Measurements from ENCODE around the gene RPP25L. TPM values are rescaled to one million over a fixed set of nuclear protein-coding genes. Genes with fewer than 3 reads are reported as not detected.

RPP25L gene
- total RNA-seq, 1 experiment from 2014 or later, result 25.0 TPM

DNA sequence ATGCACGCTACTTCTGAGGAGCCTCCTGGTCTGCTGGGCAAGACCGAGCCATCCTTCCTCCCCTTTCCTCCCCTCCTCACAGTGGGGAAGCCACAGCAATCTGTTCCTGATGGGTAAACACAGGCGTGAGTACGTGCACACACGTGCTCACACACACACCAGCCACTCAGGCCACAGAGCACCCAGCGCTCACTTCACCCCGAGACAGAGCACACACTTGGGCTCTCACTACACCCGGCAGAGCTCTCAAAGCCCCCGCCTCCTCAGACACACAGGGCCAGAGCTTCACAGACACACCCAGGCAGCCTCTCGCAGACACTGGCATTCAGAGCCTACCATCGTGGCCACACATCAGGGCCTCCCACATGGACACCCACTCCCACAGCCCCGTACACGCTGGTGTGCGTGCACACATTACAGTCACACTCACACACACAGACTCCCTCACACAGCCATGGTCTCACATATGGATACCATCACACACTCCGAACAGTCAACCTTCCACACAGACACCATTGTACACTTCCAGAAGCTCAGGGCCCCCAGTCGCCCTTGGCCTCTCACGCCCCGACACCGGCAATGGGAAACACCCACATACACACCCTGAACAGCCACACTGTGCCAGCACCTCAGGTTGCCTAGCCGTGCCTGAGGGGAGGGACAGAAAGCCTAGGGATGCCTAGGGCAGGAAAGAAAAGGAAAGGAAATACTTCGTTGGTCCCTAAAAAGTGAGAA lies 35.9 kb downstream of the RPP25L start:
- no peak overlapping the region for H2AFZ ChIP-seq (ENCODE audit: low read length)
- H3K9me3 ChIP-seq (ENCODE audit: low read length), result no peaks in the 10 kb centered on the region
- H3F3A ChIP-seq (ENCODE audit: low read length, unreplicated experiment), result no peaks in the 10 kb centered on the region
- no peaks in the 10 kb centered on the region for H3K9me2 ChIP-seq (replicated peaks; ENCODE audit: low read length)
- no peak overlapping the region for H3K9ac ChIP-seq (ENCODE audit: low read length)
- H3K4me1 ChIP-seq (ENCODE audit: insufficient read depth, low read length), result no peaks in the 10 kb centered on the region
- intact Hi-C loops (cut with micrococcal nuclease), result no loop called here
- no TSS peak for BruUV-seq (replicated peaks)
- CTCF ChIA-PET, result interaction anchor here (0.6 kb wide), 1 partner anchor 15 kb away, joined by 3 read pairs; no protein-coding TSS in a partner anchor
- H4K20me1 ChIP-seq (ENCODE audit: low read length), result no peaks in the 10 kb centered on the region
- H3K36me3 ChIP-seq (ENCODE audit: low read depth, low read length), result no peaks in the 10 kb centered on the region
- H3K27me3 ChIP-seq (ENCODE audit: low read length), result no peaks in the 10 kb centered on the region
- POLR2A ChIA-PET (ENCODE audit: unreplicated experiment), result no interaction called here
- no peak overlapping the region for H3K4me3 ChIP-seq (ENCODE audit: low read length)
- H3K79me2 ChIP-seq (ENCODE audit: low read length), result no peaks in the 10 kb centered on the region
- H3K27ac ChIP-seq (ENCODE audit: low read length), result no peak overlapping the region
- no peak overlapping the region for H3K4me2 ChIP-seq (ENCODE audit: low read length)
- ATAC-seq (no peak), DNase-seq (no peak)
- TF ChIP-seq EZH2phosphoT487 (IDR thresholded peaks at IDR 0.05; ENCODE audit: borderline replicate concordance, low read length) (no peak), EZH2 (IDR thresholded peaks at IDR 0.05; ENCODE audit: low read length, unreplicated experiment) (no peak)
- TF ChIP-seq, protein P1, sequence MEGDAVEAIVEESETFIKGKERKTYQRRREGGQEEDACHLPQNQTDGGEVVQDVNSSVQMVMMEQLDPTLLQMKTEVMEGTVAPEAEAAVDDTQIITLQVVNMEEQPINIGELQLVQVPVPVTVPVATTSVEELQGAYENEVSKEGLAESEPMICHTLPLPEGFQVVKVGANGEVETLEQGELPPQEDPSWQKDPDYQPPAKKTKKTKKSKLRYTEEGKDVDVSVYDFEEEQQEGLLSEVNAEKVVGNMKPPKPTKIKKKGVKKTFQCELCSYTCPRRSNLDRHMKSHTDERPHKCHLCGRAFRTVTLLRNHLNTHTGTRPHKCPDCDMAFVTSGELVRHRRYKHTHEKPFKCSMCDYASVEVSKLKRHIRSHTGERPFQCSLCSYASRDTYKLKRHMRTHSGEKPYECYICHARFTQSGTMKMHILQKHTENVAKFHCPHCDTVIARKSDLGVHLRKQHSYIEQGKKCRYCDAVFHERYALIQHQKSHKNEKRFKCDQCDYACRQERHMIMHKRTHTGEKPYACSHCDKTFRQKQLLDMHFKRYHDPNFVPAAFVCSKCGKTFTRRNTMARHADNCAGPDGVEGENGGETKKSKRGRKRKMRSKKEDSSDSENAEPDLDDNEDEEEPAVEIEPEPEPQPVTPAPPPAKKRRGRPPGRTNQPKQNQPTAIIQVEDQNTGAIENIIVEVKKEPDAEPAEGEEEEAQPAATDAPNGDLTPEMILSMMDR (conservative IDR thresholded peaks at IDR 0.05; ENCODE audit: low read depth, low read length), result no peak

DNA sequence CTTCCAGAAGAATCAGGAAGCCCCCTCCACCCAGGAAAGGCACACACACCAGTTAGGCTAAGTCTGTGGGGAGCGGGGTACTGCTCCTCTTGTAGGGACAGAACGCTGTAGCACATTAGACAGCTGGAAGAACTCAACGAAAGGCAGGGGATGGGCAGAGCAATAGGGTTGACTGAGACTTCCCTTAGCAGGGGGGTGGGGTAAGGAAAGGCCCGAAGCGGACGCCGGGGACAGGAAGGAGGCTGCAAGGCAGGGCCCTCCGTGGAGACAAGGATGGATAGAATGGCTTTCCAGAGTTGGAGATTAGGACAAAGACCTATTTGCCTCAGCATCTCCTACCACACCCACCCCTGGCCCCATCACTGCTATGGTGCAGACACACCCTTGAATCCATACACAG lies 36.7 kb downstream of the RPP25L start:
- CTCF ChIA-PET, result no interaction called here
- no peaks in the 10 kb centered on the region for H4K20me1 ChIP-seq (ENCODE audit: low read length)
- H3K4me3 ChIP-seq (ENCODE audit: low read length), result no peak overlapping the region
- POLR2A ChIA-PET (ENCODE audit: unreplicated experiment), result no interaction called here
- DNase-seq, result no peak
- no peak overlapping the region for H3K27ac ChIP-seq (ENCODE audit: low read length)
- H2AFZ ChIP-seq (ENCODE audit: low read length), result no peak overlapping the region
- no peak overlapping the region for H3K9ac ChIP-seq (ENCODE audit: low read length)
- no peaks in the 10 kb centered on the region for H3K9me3 ChIP-seq (ENCODE audit: low read length)
- TF ChIP-seq EZH2 (IDR thresholded peaks at IDR 0.05; ENCODE audit: low read length, unreplicated experiment) (no peak), EZH2phosphoT487 (IDR thresholded peaks at IDR 0.05; ENCODE audit: borderline replicate concordance, low read length) (no peak)
- TF ChIP-seq, protein P1 (conservative IDR thresholded peaks at IDR 0.05; ENCODE audit: low read depth, low read length), result no peak
- H3K4me1 ChIP-seq (ENCODE audit: insufficient read depth, low read length), result no peaks in the 10 kb centered on the region
- H3K79me2 ChIP-seq (ENCODE audit: low read length), result no peaks in the 10 kb centered on the region
- H3F3A ChIP-seq (ENCODE audit: low read length, unreplicated experiment), result no peaks in the 10 kb centered on the region
- H3K36me3 ChIP-seq (ENCODE audit: low read depth, low read length), result no peaks in the 10 kb centered on the region
- H3K9me2 ChIP-seq (replicated peaks; ENCODE audit: low read length), result no peaks in the 10 kb centered on the region
- no TSS peak for BruUV-seq (replicated peaks)
- intact Hi-C loops (cut with micrococcal nuclease), result no loop called here
- H3K4me2 ChIP-seq (ENCODE audit: low read length), result no peak overlapping the region
- no peak for ATAC-seq
- no peaks in the 10 kb centered on the region for H3K27me3 ChIP-seq (ENCODE audit: low read length)

DNA sequence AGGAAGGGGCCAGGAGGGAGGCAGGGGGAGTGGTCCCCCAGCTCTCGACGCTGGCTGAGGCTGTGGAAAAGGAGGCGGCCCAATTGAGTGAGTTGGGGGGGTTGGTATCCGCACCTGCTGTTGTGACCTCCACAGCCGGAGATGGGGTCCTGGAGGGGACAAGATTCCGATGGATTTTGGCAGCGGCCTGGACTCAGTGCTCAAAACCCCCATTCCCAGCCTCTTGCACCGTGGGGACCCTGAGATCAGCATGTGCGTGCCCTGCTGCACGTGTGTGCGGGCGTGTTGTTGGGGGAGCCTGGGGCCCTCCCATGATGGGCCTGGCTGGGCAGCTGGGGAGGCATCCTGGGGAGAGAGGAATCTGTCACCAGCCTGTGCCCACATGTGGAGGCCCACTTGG lies 37.3 kb downstream of the RPP25L start:
- Histone ChIP-seq H3K27me3 (ENCODE audit: low read length) (no peaks in the 10 kb centered on the region), H3K4me3 (ENCODE audit: low read length) (no peak overlapping the region), H2AFZ (ENCODE audit: low read length) (no peak overlapping the region), H3K9me2 (replicated peaks; ENCODE audit: low read length) (no peaks in the 10 kb centered on the region), H3K4me1 (ENCODE audit: insufficient read depth, low read length) (no peaks in the 10 kb centered on the region), H4K20me1 (ENCODE audit: low read length) (no peaks in the 10 kb centered on the region), H3F3A (ENCODE audit: low read length, unreplicated experiment) (no peaks in the 10 kb centered on the region), H3K36me3 (ENCODE audit: low read depth, low read length) (no peaks in the 10 kb centered on the region), H3K27ac (ENCODE audit: low read length) (no peak overlapping the region), H3K9me3 (ENCODE audit: low read length) (no peaks in the 10 kb centered on the region), H3K79me2 (ENCODE audit: low read length) (no peaks in the 10 kb centered on the region), H3K9ac (ENCODE audit: low read length) (no peak overlapping the region), H3K4me2 (ENCODE audit: low read length) (no peak overlapping the region)
- ChIA-PET CTCF (no interaction called here), POLR2A (ENCODE audit: unreplicated experiment) (no interaction called here)
- BruUV-seq (replicated peaks), result no TSS peak
- ATAC-seq (no peak), DNase-seq (no peak)
- TF ChIP-seq EZH2 (IDR thresholded peaks at IDR 0.05; ENCODE audit: low read length, unreplicated experiment) (no peak), EZH2phosphoT487 (IDR thresholded peaks at IDR 0.05; ENCODE audit: borderline replicate concordance, low read length) (no peak)
- TF ChIP-seq, protein P1 (conservative IDR thresholded peaks at IDR 0.05; ENCODE audit: low read depth, low read length), result no peak
- intact Hi-C loops (cut with micrococcal nuclease), result no loop called here
